LNCaP clone FGC (cell line): Measurements from ENCODE around the gene MMAA.
A peak's percentile ranks its signal among the peaks of the same experiment; 100 is the strongest.

Experiments
- DNase-seq: peaks from one replicate; pipeline ENCODE4 v3.0.0-alpha.2; 2011; ENCODE audit warnings: low read depth
- H3K4me3 ChIP-seq: 2 replicates; pipeline ENCODE4 v1.5.1; 2011; ENCODE audit warnings: mild to moderate bottlenecking, low read depth, low read length, control low read depth
- TF ChIP-seq, protein P1 (sequence below): IDR thresholded peaks from 2 replicates; pipeline ENCODE4 v1.5.1; 2012; ENCODE audit warnings: mild to moderate bottlenecking; ENCODE audit not compliant: control insufficient read depth, insufficient read depth; ENCODE audit errors: extremely low read depth

Gene MMAA

GRCh38 chr4:145665773-145666172 is 46.6 kb downstream of the MMAA start:
- DNase-seq = no peak
- TF ChIP-seq, protein P1, sequence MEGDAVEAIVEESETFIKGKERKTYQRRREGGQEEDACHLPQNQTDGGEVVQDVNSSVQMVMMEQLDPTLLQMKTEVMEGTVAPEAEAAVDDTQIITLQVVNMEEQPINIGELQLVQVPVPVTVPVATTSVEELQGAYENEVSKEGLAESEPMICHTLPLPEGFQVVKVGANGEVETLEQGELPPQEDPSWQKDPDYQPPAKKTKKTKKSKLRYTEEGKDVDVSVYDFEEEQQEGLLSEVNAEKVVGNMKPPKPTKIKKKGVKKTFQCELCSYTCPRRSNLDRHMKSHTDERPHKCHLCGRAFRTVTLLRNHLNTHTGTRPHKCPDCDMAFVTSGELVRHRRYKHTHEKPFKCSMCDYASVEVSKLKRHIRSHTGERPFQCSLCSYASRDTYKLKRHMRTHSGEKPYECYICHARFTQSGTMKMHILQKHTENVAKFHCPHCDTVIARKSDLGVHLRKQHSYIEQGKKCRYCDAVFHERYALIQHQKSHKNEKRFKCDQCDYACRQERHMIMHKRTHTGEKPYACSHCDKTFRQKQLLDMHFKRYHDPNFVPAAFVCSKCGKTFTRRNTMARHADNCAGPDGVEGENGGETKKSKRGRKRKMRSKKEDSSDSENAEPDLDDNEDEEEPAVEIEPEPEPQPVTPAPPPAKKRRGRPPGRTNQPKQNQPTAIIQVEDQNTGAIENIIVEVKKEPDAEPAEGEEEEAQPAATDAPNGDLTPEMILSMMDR = no peak

GRCh38 chr4:145670422-145670821 is 51.2 kb downstream of the MMAA start:
- DNase-seq = no peak
- TF ChIP-seq, protein P1 = no peak
- no peak overlapping the region for H3K4me3 ChIP-seq

More at GRCh38 chr4:145665773-145666172, 46.6 kb downstream of the MMAA start:
- H3K4me3 ChIP-seq = no peak overlapping the region

DNA sequence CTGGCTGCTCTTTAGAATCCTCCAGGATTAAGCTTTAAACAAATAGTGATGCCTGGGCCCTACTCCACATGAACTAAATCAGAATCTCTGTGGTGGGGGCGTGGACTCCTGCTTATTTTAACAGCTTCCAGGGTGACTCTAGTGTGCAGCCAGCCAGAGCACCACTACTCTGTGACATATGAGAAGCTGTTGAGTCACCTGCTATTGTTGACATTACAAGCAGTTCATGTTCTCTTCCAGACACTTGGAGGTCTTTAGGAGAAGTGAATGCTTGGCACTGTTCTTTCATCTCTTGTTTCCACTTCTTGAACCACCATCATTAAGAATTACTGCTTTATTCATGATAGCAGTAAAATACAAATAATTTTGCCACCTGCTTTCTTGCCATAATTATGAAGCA is 60.3 kb downstream of the MMAA start:
- H3K4me3 ChIP-seq = no peak overlapping the region
- TF ChIP-seq, protein P1 = no peak
- DNase-seq = peak; percentile 66

GRCh38 chr4:145679991-145680455 is 60.8 kb downstream of the MMAA start, which contains the start of gene C4orf51:
Gene C4orf51, plus strand, starts transcription at chr4:145680146. Its CDS starts 58 bp downstream, at chr4:145680204.
- TF ChIP-seq, protein P1 = no peak
- H3K4me3 ChIP-seq = no peak within 1 kb of the TSS
- DNase-seq = no peak

DNA sequence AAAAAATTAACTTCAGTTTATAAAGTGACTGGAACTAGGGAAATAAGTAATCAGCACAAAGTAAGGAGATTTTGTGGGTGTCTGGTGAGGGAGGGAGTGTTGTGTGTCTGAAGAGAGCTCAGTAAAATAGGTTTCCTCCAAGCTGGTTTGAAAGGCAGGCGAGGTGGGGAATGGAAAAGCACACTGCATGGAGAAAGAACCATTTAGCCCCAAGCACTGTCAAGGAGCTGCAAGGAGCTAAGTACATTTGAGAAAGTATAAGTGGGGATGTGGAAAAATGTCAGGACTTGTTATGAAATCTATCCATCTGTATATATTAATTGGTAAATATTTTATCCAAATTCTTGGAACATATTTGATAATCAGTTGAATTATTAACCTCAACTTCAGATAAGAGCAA is 61.7 kb downstream of the MMAA start:
- no peak overlapping the region for H3K4me3 ChIP-seq
- TF ChIP-seq, protein P1 = no peak
- DNase-seq = no peak

DNA sequence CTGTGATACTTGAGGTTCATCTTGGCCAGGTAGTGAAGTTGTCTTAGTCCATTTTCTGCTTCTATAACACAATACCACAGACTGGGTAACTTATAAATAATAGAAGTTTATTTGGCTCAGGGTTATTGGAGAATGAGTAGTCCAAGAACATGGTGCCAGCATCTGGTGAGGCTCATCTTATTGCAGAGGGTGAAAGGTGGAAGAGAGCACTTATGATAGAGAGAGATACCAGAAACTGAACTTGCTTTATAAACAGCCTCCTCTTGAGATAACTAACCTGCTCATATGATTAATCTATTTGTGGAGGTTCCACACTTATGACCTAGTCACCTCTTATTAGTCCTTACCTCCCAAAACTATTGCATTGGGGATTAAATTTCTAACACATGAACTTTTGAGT is 62.3 kb downstream of the MMAA start:
- H3K4me3 ChIP-seq = no peak overlapping the region
- TF ChIP-seq, protein P1 = no peak
- DNase-seq = no peak

DNA sequence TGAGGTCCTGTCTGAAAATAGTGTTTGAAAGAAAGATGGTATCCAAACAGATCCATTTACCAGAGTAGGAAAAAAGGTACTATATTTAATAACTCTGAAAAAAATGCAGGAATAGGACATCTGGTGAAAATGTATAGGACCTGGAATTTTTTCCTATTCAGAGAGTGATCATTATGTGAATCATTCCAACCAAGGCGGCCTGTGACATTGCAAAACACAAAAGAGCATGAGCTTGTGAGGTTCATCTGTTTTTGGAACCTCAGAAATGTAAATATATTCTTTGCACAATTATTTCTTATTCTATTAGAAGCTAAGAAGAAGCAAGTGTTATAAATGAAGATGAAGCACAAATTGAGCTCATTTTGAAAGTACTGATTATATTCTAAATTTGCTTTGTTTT is 62.8 kb downstream of the MMAA start:
- no peak overlapping the region for H3K4me3 ChIP-seq
- TF ChIP-seq, protein P1 = no peak
- no peak for DNase-seq
